ENCODE data around the gene FAM3C.

GRCh38 chr7:121351682-121352081, 44.4 kb downstream of the FAM3C start:
- TF ChIP-seq TCF4 (CRISPR knock-in tag; IDR thresholded peaks at IDR 0.05; ENCODE audit: borderline replicate concordance) = no peak
- no peak for TF ChIP-seq PATZ1 (CRISPR knock-in tag; IDR thresholded peaks at IDR 0.05; ENCODE audit: borderline replicate concordance)
- no peak for TF ChIP-seq TOX (CRISPR knock-in tag; IDR thresholded peaks at IDR 0.05; ENCODE audit: borderline replicate concordance)

All from SK-N-SH treated with all-trans-retinoic acid at 6 μM for 48 hours (cell line).